Neuronal stem cell (in vitro differentiated cells): Measurements from ENCODE around the gene USP12.

Experiments used
- DNase-seq: peaks from one replicate; pipeline ENCODE4 v3.0.0-alpha.2; 2013; ENCODE audit warnings: low spot score
- H2AFZ ChIP-seq: one replicate; pipeline ENCODE4 v1.6.1; 2013; ENCODE audit warnings: mild to moderate bottlenecking, low read length, inconsistent platforms
- H2AK5ac ChIP-seq: 2 replicates; pipeline ENCODE4 v1.6.1; 2013; ENCODE audit warnings: low read depth, mild to moderate bottlenecking, inconsistent platforms, low read length, moderate library complexity, mixed read lengths
- H2BK120ac ChIP-seq: 2 replicates; pipeline ENCODE4 v1.6.1; 2013; ENCODE audit warnings: low read depth, mild to moderate bottlenecking, inconsistent platforms, low read length, moderate library complexity, mixed read lengths
- H2BK12ac ChIP-seq: one replicate; pipeline ENCODE4 v1.6.1; 2013; ENCODE audit warnings: low read length, inconsistent platforms
- H2BK15ac ChIP-seq: 2 replicates; pipeline ENCODE4 v1.6.1; 2013; ENCODE audit warnings: mild to moderate bottlenecking, low read length, inconsistent platforms, mixed read lengths
- H2BK5ac ChIP-seq: one replicate; pipeline ENCODE4 v1.6.1; 2013; ENCODE audit warnings: inconsistent platforms, mild to moderate bottlenecking, low read length, moderate library complexity
- H3K14ac ChIP-seq: one replicate; pipeline ENCODE4 v1.6.1; 2013; ENCODE audit warnings: low read length, inconsistent platforms
- H3K18ac ChIP-seq: 2 replicates; pipeline ENCODE4 v1.6.1; 2013; ENCODE audit warnings: low read length, inconsistent platforms
- H3K23ac ChIP-seq: 2 replicates; pipeline ENCODE4 v1.6.1; 2013; ENCODE audit warnings: low read depth, mild to moderate bottlenecking, mixed read lengths, low read length, inconsistent platforms; ENCODE audit not compliant: poor library complexity
- H3K27ac ChIP-seq: replicated peaks from 3 replicates; pipeline ENCODE4 v1.5.1; 2013; ENCODE audit warnings: low read length, inconsistent platforms
- H3K27me3 ChIP-seq, 3 experiments: 2 replicates each; pipeline ENCODE4 v1.6.1; 2013; ENCODE audit warnings: low read length in 3 of 3, mild to moderate bottlenecking in 2 of 3, inconsistent platforms in 1 of 3, low read depth in 1 of 3, mixed read lengths in 1 of 3, moderate library complexity in 1 of 3; ENCODE audit not compliant: control insufficient read depth in 3 of 3, insufficient read depth in 3 of 3
- H3K36me3 ChIP-seq, 2 donors: replicated peaks in 1 of 2; 2 replicates each; pipeline ENCODE4 v1.6.1; 2013; ENCODE audit warnings: low read length in 2 of 2; ENCODE audit not compliant: control insufficient read depth in 2 of 2, insufficient read depth in 2 of 2
- H3K4ac ChIP-seq: 2 replicates; pipeline ENCODE4 v1.6.1; 2013; ENCODE audit warnings: inconsistent platforms, mild to moderate bottlenecking, low read length, moderate library complexity
- H3K4me1 ChIP-seq, 2 donors: 1 replicate in 1 of 2; 2 replicates in 1 of 2; pipeline ENCODE4 v1.6.1; 2013; ENCODE audit warnings: low read length in 2 of 2, low read depth in 1 of 2; ENCODE audit not compliant: control insufficient read depth in 2 of 2, insufficient read depth in 1 of 2
- H3K4me2 ChIP-seq: one replicate; pipeline ENCODE4 v1.6.1; 2013; ENCODE audit warnings: mild to moderate bottlenecking, low read length, inconsistent platforms; ENCODE audit not compliant: insufficient read depth, poor library complexity, severe bottlenecking
- H3K4me3 ChIP-seq, 2 donors: 2 replicates each; pipeline ENCODE4 v1.5.1; 2013; ENCODE audit warnings: low read length in 2 of 2, mild to moderate bottlenecking in 2 of 2, inconsistent platforms in 1 of 2, moderate library complexity in 1 of 2
- H3K79me1 ChIP-seq: one replicate; pipeline ENCODE4 v1.6.1; 2013; ENCODE audit warnings: low read depth, mild to moderate bottlenecking, inconsistent platforms, low read length, moderate library complexity
- H3K9ac ChIP-seq: one replicate; pipeline ENCODE4 v1.6.1; 2013; ENCODE audit warnings: mild to moderate bottlenecking, low read depth, low read length, inconsistent platforms; ENCODE audit not compliant: poor library complexity
- H3K9me3 ChIP-seq, 2 donors: replicated peaks in 1 of 2; 2 replicates each; pipeline versions ENCODE3 to v1.6.1; 2013; ENCODE audit warnings: low read length in 2 of 2, mild to moderate bottlenecking in 2 of 2, inconsistent platforms in 1 of 2, low read depth in 1 of 2, mixed read lengths in 1 of 2, moderate library complexity in 1 of 2; ENCODE audit not compliant: control insufficient read depth in 2 of 2, insufficient read depth in 1 of 2
- H4K8ac ChIP-seq: one replicate; pipeline ENCODE4 v1.6.1; 2013; ENCODE audit warnings: low read depth, mild to moderate bottlenecking, inconsistent platforms, low read length, moderate library complexity
- H4K91ac ChIP-seq: one replicate; pipeline ENCODE4 v1.6.1; 2013; ENCODE audit warnings: low read length, low read depth, mild to moderate bottlenecking, inconsistent platforms; ENCODE audit not compliant: poor library complexity
- WGBS, 2 donors: extraction: QIAGEN DNeasy Blood & Tissue Kit; methylation state at CpG; one replicate each; pipeline ENCODE4 v1.1.7; 2013; ENCODE audit warnings: missing lambda C conversion rate in 2 of 2, mixed read lengths in 1 of 2; ENCODE audit not compliant: insufficient read length in 2 of 2, insufficient replicate concordance in 1 of 2; ENCODE audit errors: extremely low coverage in 2 of 2; 5-methylcytosine and 5-hydroxymethylcytosine counted together

USP12 gene

DNA sequence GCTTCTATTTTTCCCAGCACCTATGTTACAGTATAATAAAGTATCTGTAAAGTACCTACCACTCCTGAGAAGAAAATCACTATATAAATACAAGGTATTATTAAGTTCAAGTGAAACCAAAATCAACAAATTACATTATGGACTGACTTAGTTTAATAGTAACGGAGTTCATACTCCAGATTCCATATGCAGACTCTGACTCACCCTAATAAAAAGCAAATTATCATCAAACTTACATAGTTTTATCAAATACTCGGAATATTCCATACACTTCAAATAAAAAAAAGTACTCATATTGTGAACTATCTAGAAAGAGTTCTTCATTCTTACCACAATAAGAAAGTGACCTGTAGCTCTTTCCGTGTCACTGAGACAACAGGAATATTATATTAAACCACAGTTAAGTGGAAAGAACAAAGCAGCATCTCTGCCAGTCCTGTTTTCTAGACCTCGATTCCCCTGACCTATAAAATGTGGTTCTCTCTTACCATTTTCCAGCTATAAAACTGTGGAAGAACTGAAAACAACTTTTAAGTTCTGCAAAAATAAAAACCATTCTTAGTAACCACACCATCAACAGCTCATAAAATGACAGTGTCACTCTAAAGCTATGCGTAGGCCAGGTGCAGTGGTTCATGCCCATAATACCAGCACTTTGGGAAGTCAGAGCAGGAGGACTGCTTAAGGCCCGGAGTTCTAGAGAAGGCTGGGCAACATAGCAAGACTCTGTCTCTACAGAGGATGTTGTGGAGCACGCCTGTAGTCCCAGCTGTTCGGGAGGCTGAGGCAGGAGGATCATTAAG, 42.6 kb downstream of the USP12 start:
- H3K4ac ChIP-seq: no peak overlapping the region
- no CpG with 5 or more reads among the region's 8 CpGs for WGBS, 2 donors
- no peak overlapping the region for H3K18ac ChIP-seq
- peaks cover 0 to 23% of the 10 kb centered on the region in 2 donors for H3K36me3 ChIP-seq
- no peak overlapping the region for H3K4me2 ChIP-seq
- H2AFZ ChIP-seq: no peak overlapping the region
- H3K23ac ChIP-seq: no peak overlapping the region
- H4K91ac ChIP-seq: no peak overlapping the region
- H2BK5ac ChIP-seq: no peak overlapping the region
- no peak overlapping the region for H3K14ac ChIP-seq
- no peak overlapping the region for H2BK120ac ChIP-seq
- H2AK5ac ChIP-seq: no peak overlapping the region
- peaks cover 6% of the 10 kb centered on the region for H3K79me1 ChIP-seq
- peaks cover 4 to 58% of the 10 kb centered on the region in 2 donors for H3K9me3 ChIP-seq
- no peak overlapping the region for H3K9ac ChIP-seq
- H4K8ac ChIP-seq: no peak overlapping the region
- H3K4me3 ChIP-seq: no peak overlapping the region
- no peak for DNase-seq
- H3K27me3 ChIP-seq: no peaks in the 10 kb centered on the region
- H2BK12ac ChIP-seq: no peak overlapping the region
- H2BK15ac ChIP-seq: no peak overlapping the region
- no peak overlapping the region for H3K27ac ChIP-seq
- no peaks in the 10 kb centered on the region for H3K4me1 ChIP-seq

DNA sequence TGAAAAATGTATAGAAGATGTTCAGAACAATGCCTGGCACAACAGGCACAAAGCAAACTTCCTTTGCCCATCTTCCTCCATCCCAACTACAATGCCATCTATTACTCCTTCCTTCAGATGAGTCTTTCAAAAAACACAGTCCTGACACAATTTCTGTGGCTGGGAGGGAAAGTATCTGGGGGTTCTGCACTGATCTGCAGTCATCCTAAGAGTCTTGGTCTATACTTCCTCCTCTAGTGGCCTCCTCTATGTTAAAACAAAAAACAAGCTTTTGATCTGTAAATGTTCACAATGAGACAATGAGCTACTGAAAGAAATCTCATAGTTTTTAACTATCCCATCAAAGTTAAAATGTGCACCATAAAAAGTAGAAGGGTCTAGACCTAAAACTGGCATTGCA, 44.8 kb downstream of the USP12 start:
- Histone ChIP-seq H2AFZ (no peak overlapping the region), H2AK5ac (no peak overlapping the region), H3K4me1 (no peaks in the 10 kb centered on the region), H2BK15ac (no peak overlapping the region), H2BK12ac (no peak overlapping the region), H3K27me3 (no peaks in the 10 kb centered on the region), H2BK120ac (no peak overlapping the region), H3K4ac (no peak overlapping the region), H3K14ac (no peak overlapping the region), H3K4me2 (no peak overlapping the region), H4K8ac (no peak overlapping the region), H3K36me3 (peaks cover 2 to 23% of the 10 kb centered on the region in 2 donors), H3K23ac (no peak overlapping the region), H3K9ac (no peak overlapping the region), H3K18ac (no peak overlapping the region), H3K79me1 (peaks cover 6% of the 10 kb centered on the region), H3K27ac (no peak overlapping the region), H2BK5ac (no peak overlapping the region), H3K4me3 (no peak overlapping the region), H4K91ac (no peak overlapping the region), H3K9me3 (peaks cover 6 to 77% of the 10 kb centered on the region in 2 donors)
- DNase-seq: no peak

DNA sequence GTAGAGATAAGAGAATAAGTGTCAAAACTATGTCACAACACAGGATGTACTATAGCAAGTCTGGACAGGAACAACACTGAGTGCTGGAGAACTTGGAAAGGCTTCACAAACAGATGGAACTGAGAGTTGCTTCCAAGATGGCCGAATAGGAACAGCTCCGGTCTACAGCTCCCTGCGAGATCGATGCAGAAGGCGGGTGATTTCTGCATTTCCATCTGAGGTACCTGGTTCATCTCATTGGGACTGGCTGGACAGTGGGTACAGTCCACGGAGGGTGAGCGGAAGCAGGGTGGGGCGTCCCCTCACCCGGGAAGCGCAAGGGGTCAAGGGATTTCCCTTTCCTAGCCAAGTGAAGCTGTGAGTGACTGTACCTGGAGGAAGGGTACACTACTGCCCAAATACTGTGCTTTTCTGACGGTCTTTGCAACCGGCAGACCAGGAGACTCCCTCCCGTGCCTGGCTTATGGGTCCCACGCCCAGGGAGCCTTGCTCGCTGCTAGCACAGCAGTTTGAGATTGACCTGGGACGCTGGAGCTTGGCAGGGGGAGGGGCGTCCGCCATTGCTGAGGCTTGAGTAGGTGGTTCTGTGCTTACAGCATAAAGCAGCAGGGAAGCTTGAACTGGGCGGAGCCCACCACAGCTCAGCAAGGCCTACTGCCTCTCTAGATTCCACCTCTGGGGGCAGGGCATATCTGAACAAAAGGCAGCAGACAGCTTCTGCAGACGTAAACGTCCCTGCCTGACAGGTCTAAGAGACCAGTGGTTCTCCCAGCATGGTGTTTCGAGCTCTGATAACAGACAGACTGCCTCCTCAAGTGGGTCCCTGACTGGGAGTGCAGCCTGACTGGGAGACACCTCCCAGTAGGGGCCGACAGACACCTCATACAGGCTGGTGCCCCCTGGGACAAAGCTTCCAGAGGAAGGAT, 46.0 kb downstream of the USP12 start:
- Histone ChIP-seq H3K9ac (no peak overlapping the region), H2AFZ (no peak overlapping the region), H2BK5ac (no peak overlapping the region), H3K27ac (no peak overlapping the region), H3K4me3 (no peak overlapping the region), H3K4ac (no peak overlapping the region), H3K79me1 (peaks cover 6% of the 10 kb centered on the region), H3K9me3 (peaks cover 6 to 70% of the 10 kb centered on the region in 2 donors), H3K14ac (no peak overlapping the region), H2AK5ac (no peak overlapping the region), H3K18ac (no peak overlapping the region), H3K36me3 (peaks cover 2 to 18% of the 10 kb centered on the region in 2 donors), H3K4me1 (no peaks in the 10 kb centered on the region), H4K8ac (no peak overlapping the region), H3K27me3 (no peaks in the 10 kb centered on the region), H3K4me2 (no peak overlapping the region), H4K91ac (no peak overlapping the region), H2BK15ac (no peak overlapping the region), H2BK12ac (no peak overlapping the region), H2BK120ac (no peak overlapping the region), H3K23ac (no peak overlapping the region)
- WGBS, 2 donors: no CpG with 5 or more reads among the region's 23 CpGs
- DNase-seq: no peak

GRCh38 chr13:27124571-27124970, 47.0 kb downstream of the USP12 start:
- H3K4me2 ChIP-seq: no peak overlapping the region
- H3K9me3 ChIP-seq: peaks cover 6 to 65% of the 10 kb centered on the region in 2 donors
- H3K27me3 ChIP-seq: no peaks in the 10 kb centered on the region
- H2BK5ac ChIP-seq: no peak overlapping the region
- H3K4ac ChIP-seq: no peak overlapping the region
- no peak for DNase-seq
- no peak overlapping the region for H3K27ac ChIP-seq
- H3K36me3 ChIP-seq: peaks cover 2 to 18% of the 10 kb centered on the region in 2 donors
- H3K4me1 ChIP-seq: no peaks in the 10 kb centered on the region
- no CpG with 5 or more reads among the region's 4 CpGs for WGBS, 2 donors
- H2AK5ac ChIP-seq: no peak overlapping the region
- no peak overlapping the region for H2AFZ ChIP-seq
- H3K9ac ChIP-seq: no peak overlapping the region
- no peak overlapping the region for H4K8ac ChIP-seq
- no peak overlapping the region for H3K4me3 ChIP-seq
- no peak overlapping the region for H3K18ac ChIP-seq
- H3K14ac ChIP-seq: no peak overlapping the region
- no peak overlapping the region for H4K91ac ChIP-seq
- no peak overlapping the region for H2BK12ac ChIP-seq
- H2BK120ac ChIP-seq: no peak overlapping the region
- no peak overlapping the region for H3K23ac ChIP-seq
- H3K79me1 ChIP-seq: peaks cover 5% of the 10 kb centered on the region
- H2BK15ac ChIP-seq: no peak overlapping the region
